ENCODE results near the gene EXPH5. TPM values are rescaled to one million over a fixed set of nuclear protein-coding genes. Genes with fewer than 3 reads are reported as not detected.

The EXPH5 gene
- total RNA-seq, 1 donor from 2014 or later, result 7.6 TPM

- no peaks in the 10 kb centered on the region for H3K27me3 ChIP-seq (ENCODE audit: control insufficient read depth, insufficient read depth, low read length)
- DNase-seq (ENCODE audit: low read depth) (no peak), FAIRE-seq (no peak)
- H3K36me3 ChIP-seq (ENCODE audit: control insufficient read depth, insufficient read depth, low read length), result peaks cover 2% of the 10 kb centered on the region
- no peak for TF ChIP-seq CTCF (IDR thresholded peaks at IDR 0.05; ENCODE audit: insufficient read depth, low read length, severe bottlenecking)
- H3K4me3 ChIP-seq (ENCODE audit: low read depth, low read length), result no peak overlapping the region
These were observed 33.7 kb downstream of the EXPH5 start for GRCh38 chr11:108559904-108560303.

GRCh38 chr11:108559340-108559739, 34.2 kb downstream of the EXPH5 start:
- no peak for TF ChIP-seq CTCF (IDR thresholded peaks at IDR 0.05; ENCODE audit: insufficient read depth, low read length, severe bottlenecking)
- peak; percentile 53 for DNase-seq (ENCODE audit: low read depth)
- FAIRE-seq, result no peak

GRCh38 chr11:108558222-108558621, 35.3 kb downstream of the EXPH5 start:
- no peaks in the 10 kb centered on the region for H3K27me3 ChIP-seq (ENCODE audit: control insufficient read depth, insufficient read depth, low read length)
- no peak for FAIRE-seq
- H3K36me3 ChIP-seq (ENCODE audit: control insufficient read depth, insufficient read depth, low read length), result peaks cover 2% of the 10 kb centered on the region
- no peak overlapping the region for H3K4me3 ChIP-seq (ENCODE audit: low read depth, low read length)
- DNase-seq (ENCODE audit: low read depth), result no peak
- TF ChIP-seq CTCF (IDR thresholded peaks at IDR 0.05; ENCODE audit: insufficient read depth, low read length, severe bottlenecking), result no peak

More at GRCh38 chr11:108559340-108559739, 34.2 kb downstream of the EXPH5 start:
- H3K27me3 ChIP-seq (ENCODE audit: control insufficient read depth, insufficient read depth, low read length), result no peaks in the 10 kb centered on the region
- H3K36me3 ChIP-seq (ENCODE audit: control insufficient read depth, insufficient read depth, low read length), result peaks cover 2% of the 10 kb centered on the region
- no peak overlapping the region for H3K4me3 ChIP-seq (ENCODE audit: low read depth, low read length)

GRCh38 chr11:108556019-108556418, 37.5 kb downstream of the EXPH5 start:
- no peak overlapping the region for H3K4me3 ChIP-seq (ENCODE audit: low read depth, low read length)
- no peak for DNase-seq (ENCODE audit: low read depth)
- FAIRE-seq, result no peak
- H3K27me3 ChIP-seq (ENCODE audit: control insufficient read depth, insufficient read depth, low read length), result no peaks in the 10 kb centered on the region
- no peaks in the 10 kb centered on the region for H3K36me3 ChIP-seq (ENCODE audit: control insufficient read depth, insufficient read depth, low read length)
- TF ChIP-seq CTCF (IDR thresholded peaks at IDR 0.05; ENCODE audit: insufficient read depth, low read length, severe bottlenecking), result no peak

GRCh38 chr11:108551651-108552462, 41.7 kb downstream of the EXPH5 start:
- H3K27me3 ChIP-seq (ENCODE audit: control insufficient read depth, insufficient read depth, low read length), result no peaks in the 10 kb centered on the region
- no peaks in the 10 kb centered on the region for H3K36me3 ChIP-seq (ENCODE audit: control insufficient read depth, insufficient read depth, low read length)
- no peak for FAIRE-seq
- TF ChIP-seq CTCF (IDR thresholded peaks at IDR 0.05; ENCODE audit: insufficient read depth, low read length, severe bottlenecking), result no peak
- peak; percentile 33 for DNase-seq (ENCODE audit: low read depth)
- no peak overlapping the region for H3K4me3 ChIP-seq (ENCODE audit: low read depth, low read length)
